HFFc6 (cell line): Measurements from ENCODE around the gene DNER. TPM values are rescaled to one million over a fixed set of nuclear protein-coding genes. Genes with fewer than 3 reads are reported as not detected.

Experiments
- DNase-seq: peaks from one replicate; pipeline ENCODE4 v3.0.0-alpha.2; 2018
- H3K27ac Mint-ChIP-seq: 2 replicates; pipeline ENCODE4 v1.8.0; 2020; ENCODE audit warnings: mild to moderate bottlenecking, mixed read lengths
- H3K27me3 Mint-ChIP-seq: 2 replicates; pipeline ENCODE4 v1.8.0; 2021; ENCODE audit warnings: mild to moderate bottlenecking, moderate library complexity, mixed read lengths; ENCODE audit not compliant: insufficient read depth
- H3K36me3 Mint-ChIP-seq: 2 replicates; pipeline ENCODE4 v1.8.0; 2021; ENCODE audit warnings: low read depth, mixed read lengths
- H3K4me1 Mint-ChIP-seq: 2 replicates; pipeline ENCODE4 v1.8.0; 2020; ENCODE audit warnings: low read depth, mixed read lengths
- H3K4me3 Mint-ChIP-seq: 2 replicates; pipeline ENCODE4 v1.8.0; 2020; ENCODE audit warnings: mild to moderate bottlenecking, moderate library complexity, mixed read lengths
- H3K9me3 Mint-ChIP-seq: 2 replicates; pipeline ENCODE4 v1.8.0; 2020; ENCODE audit warnings: mild to moderate bottlenecking, mixed read lengths
- CTCF ChIP-seq: fragments of 200-600 bp; sonication (generic); IDR thresholded peaks from 2 replicates; pipeline ENCODE4 v1.5.0; 2021; ENCODE audit warnings: antibody characterized with exemption, mild to moderate bottlenecking
- total RNA-seq, 6 experiments: library from RNA; stranded (reverse); fragmentation: NEBNext Ultra II Directional; extraction: Animal tissue kit (Norgen Biotek cat#: 25700); gene quantifications; 2 replicates in 1 of 6; 3 replicates in 5 of 6; pipeline ENCODE4 v1.2.3, GENCODE V29; 2021

DNER gene
- total RNA-seq, 6 experiments from 2014 or later = 0.07 to 3.8 (median 2.7) TPM

DNA sequence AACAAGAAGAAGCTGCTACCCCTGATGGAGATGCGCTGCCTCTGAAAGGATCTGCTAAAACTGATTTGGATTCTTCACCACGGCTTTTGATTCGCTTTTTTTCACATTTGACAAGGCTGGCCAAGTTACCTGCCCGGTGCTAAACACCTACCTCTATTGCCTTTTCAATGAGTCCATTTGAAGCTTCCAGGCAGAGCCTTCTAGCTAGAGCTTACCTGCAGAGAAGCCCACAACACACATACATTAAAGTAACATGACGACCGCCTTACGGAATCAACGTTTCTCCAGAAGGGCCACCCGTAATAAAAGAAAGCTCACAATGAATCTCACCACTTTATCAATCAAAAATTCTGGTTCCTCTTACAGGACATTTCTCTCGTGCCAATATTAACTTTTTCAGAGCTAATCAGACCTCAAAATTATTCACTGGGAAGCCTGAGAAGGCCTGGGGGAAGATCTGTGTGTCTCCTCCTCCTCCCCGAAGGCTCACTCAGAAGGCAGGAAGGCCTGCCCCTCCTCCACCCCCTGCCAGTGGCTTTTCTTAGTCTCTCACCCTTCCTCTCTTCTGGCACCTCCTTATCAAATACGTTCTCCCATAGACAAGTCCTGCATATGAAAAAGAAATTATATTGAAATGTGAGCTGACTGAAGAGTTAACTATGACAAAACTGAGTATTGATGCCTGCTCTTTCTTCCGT lies 171.0 kb downstream of the DNER start:
- peaks cover 25% of the 10 kb centered on the region; the same call in 1 of the 2 replicates for H3K4me1 Mint-ChIP-seq
- TF ChIP-seq CTCF = no peak

DNA sequence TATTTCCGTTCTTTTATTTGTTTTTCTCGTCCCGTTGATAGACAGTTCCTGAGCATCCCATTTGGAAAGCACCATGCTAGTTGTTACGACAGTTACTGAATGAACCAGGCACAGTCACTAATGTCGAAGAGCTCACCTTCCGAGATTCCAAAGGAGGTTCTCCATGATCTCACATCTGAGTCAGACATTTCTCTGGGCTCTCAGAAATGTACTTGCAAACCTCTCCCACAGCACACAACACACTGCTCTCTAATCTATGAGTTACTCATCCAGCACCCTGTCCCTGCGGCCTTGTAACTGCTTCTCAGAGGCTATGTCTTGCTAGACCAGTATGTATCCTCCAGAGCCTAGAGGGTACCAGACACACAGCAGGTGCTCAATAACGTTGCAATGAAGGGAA lies 174.7 kb downstream of the DNER start:
- H3K9me3 Mint-ChIP-seq = no peaks in the 10 kb centered on the region
- peaks cover 2% of the 10 kb centered on the region; the same call in 1 of the 2 replicates for H3K27me3 Mint-ChIP-seq
- H3K27ac Mint-ChIP-seq = no peak overlapping the region; the same call in 1 of the 2 replicates
- peaks cover 25% of the 10 kb centered on the region; the same call in 1 of the 2 replicates for H3K4me1 Mint-ChIP-seq
- no peak overlapping the region; the same call in 1 of the 2 replicates for H3K4me3 Mint-ChIP-seq
- TF ChIP-seq CTCF = no peak
- H3K36me3 Mint-ChIP-seq = no peaks in the 10 kb centered on the region
- no peak for DNase-seq

More for the DNA sequence above, 171.0 kb downstream of the DNER start:
- no peak overlapping the region for H3K27ac Mint-ChIP-seq
- DNase-seq = no peak
- H3K27me3 Mint-ChIP-seq = no peaks in the 10 kb centered on the region; the same call in 1 of the 2 replicates
- H3K36me3 Mint-ChIP-seq = no peaks in the 10 kb centered on the region
- no peak overlapping the region for H3K4me3 Mint-ChIP-seq
- H3K9me3 Mint-ChIP-seq = no peaks in the 10 kb centered on the region

DNA sequence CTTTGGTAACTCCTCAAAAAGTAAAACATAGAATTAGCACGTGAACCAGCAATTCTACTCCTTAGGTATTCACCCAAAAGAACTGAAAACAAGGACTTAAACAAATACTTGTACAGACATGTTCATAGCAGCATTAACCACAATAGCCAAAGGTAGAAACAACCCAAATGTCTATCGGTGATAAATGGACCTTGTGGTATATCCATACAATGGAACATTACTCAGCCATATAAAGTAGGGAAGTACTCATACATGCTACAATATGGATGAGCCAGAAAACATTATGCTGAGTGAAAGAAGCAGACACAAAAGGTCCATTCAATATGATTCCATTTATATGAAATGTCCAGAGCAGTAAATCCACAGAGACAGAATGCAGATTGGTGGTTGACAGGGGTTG lies 182.8 kb downstream of the DNER start:
- Mint-ChIP-seq H3K36me3 (no peaks in the 10 kb centered on the region), H3K4me3 (no peak overlapping the region), H3K4me1 (no peaks in the 10 kb centered on the region; the same call in 1 of the 2 replicates), H3K27ac (no peak overlapping the region), H3K27me3 (peaks cover 2% of the 10 kb centered on the region; the same call in 1 of the 2 replicates), H3K9me3 (peaks cover 12% of the 10 kb centered on the region)
- no peak for DNase-seq
- TF ChIP-seq CTCF = no peak

GRCh38 chr2:229530434-229530833 lies 183.9 kb downstream of the DNER start:
- DNase-seq = no peak
- TF ChIP-seq CTCF = no peak
- peaks cover 2% of the 10 kb centered on the region; the same call in 1 of the 2 replicates for H3K27me3 Mint-ChIP-seq
- no peak overlapping the region for H3K27ac Mint-ChIP-seq
- H3K9me3 Mint-ChIP-seq = peaks cover 12% of the 10 kb centered on the region
- no peaks in the 10 kb centered on the region; the same call in 1 of the 2 replicates for H3K4me1 Mint-ChIP-seq
- H3K4me3 Mint-ChIP-seq = no peak overlapping the region
- H3K36me3 Mint-ChIP-seq = no peaks in the 10 kb centered on the region

DNA sequence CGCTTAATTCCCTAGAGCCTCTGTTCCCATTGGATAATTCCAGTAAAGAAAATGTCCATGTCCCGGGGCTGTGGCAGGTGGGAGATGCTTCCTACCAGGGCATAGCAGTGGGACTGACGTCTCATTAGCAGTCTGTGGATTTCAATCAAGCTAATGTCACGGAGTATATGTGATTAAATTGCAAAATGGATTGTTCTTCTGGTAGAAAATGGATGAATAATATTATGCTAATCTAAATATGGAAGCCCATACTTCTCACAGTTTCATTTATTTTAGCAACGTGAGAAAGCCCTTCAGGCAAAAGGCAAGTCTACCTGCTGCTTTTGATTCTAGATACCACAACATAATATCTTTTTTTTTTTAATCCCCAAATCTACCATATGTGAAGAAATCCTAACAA lies 185.5 kb downstream of the DNER start:
- Mint-ChIP-seq H3K9me3 (peaks cover 12% of the 10 kb centered on the region), H3K4me3 (no peak overlapping the region), H3K36me3 (no peaks in the 10 kb centered on the region)

More for the DNA sequence above, 185.5 kb downstream of the DNER start:
- H3K27me3 Mint-ChIP-seq = peaks cover 2% of the 10 kb centered on the region; the same call in 1 of the 2 replicates
- no peak for DNase-seq
- H3K4me1 Mint-ChIP-seq = no peaks in the 10 kb centered on the region; the same call in 1 of the 2 replicates
- no peak overlapping the region for H3K27ac Mint-ChIP-seq
- TF ChIP-seq CTCF = no peak
